ENCODE results near the gene GAPDH. TPM values are rescaled to one million over a fixed set of nuclear protein-coding genes. Genes with fewer than 3 reads are reported as not detected.
"Not testable (repeated sequence)": the region's sequence is repeated elsewhere in the genome, so short reads cannot be mapped to it uniquely, and the experiment has no call there.

GAPDH gene
- total RNA-seq (ENCODE audit: insufficient read depth, low replicate concordance) = 4,076 TPM

DNA sequence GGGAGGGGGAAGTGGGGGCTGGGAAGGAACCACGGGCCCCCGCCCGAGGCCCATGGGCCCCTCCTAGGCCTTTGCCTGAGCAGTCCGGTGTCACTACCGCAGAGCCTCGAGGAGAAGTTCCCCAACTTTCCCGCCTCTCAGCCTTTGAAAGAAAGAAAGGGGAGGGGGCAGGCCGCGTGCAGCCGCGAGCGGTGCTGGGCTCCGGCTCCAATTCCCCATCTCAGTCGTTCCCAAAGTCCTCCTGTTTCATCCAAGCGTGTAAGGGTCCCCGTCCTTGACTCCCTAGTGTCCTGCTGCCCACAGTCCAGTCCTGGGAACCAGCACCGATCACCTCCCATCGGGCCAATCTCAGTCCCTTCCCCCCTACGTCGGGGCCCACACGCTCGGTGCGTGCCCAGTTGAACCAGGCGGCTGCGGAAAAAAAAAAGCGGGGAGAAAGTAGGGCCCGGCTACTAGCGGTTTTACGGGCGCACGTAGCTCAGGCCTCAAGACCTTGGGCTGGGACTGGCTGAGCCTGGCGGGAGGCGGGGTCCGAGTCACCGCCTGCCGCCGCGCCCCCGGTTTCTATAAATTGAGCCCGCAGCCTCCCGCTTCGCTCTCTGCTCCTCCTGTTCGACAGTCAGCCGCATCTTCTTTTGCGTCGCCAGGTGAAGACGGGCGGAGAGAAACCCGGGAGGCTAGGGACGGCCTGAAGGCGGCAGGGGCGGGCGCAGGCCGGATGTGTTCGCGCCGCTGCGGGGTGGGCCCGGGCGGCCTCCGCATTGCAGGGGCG lies at the start of gene GAPDH:
GAPDH (plus strand) TSS at position 595 of the 772 bp plus-strand sequence. CDS start 316 bp downstream, outside the sequence.
- DNase-seq (ENCODE audit: low spot score) = peak; percentile 99

DNA sequence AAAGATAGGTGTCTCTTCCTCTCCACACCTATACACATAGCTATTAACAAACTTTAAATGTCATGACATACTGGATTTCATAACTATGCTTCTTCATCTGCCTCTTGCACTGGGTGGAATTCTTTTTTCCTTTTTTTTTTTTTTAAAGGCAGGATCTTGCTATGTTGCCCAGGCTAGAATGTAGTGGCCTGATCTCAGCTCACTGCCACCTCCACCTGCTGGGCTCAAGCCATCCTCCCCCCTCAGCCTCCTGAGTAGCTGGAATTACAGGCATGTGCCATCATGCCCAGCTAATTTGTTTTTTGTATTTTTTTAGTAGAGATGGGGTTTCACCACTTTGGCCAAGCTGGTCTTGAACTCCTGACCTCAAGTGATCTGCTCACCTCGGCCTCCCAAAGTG lies 46.1 kb upstream of the GAPDH start:
- no peak for DNase-seq (ENCODE audit: low spot score)

DNA sequence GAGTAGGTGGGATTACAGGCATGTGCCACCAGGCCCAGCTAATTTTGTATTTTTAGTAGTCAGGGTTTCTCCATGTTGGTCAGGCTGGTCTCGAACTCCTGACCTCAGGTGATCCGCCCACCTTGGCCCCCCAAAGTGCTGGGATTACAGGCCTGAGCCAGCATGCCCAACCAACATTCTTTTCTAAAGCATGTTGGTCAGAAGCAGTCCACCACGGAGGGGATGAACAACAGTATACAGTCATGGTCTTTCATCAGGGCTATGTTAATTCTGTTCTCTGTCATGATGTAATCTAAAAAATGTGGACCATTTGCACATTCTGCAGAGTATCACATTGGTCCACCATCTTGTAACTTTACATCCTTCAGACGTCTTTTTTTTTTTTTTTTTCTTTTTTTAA lies 44.9 kb upstream of the GAPDH start:
- no peak for DNase-seq (ENCODE audit: low spot score)

DNA sequence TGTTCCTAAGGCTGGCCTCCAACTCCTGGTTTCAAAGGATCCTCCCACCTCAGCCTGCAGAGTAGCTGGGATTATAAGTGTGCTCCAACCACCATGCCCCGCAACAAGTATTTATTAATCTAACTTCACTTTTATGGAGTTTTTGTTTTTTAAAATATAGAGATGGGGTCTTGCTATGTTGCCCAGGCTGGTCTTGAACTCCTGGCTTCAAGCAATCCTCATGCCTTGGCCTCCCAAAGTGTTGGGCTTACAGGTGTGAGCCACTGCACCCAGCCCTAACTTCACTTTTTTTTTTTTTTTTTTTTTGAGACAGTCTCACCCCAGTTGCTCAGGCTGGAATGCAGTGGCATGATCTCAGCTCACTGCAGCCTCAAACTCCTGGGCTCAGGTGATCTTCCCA lies 43.6 kb upstream of the GAPDH start:
- DNase-seq (ENCODE audit: low spot score) = not testable (repeated sequence)

DNA sequence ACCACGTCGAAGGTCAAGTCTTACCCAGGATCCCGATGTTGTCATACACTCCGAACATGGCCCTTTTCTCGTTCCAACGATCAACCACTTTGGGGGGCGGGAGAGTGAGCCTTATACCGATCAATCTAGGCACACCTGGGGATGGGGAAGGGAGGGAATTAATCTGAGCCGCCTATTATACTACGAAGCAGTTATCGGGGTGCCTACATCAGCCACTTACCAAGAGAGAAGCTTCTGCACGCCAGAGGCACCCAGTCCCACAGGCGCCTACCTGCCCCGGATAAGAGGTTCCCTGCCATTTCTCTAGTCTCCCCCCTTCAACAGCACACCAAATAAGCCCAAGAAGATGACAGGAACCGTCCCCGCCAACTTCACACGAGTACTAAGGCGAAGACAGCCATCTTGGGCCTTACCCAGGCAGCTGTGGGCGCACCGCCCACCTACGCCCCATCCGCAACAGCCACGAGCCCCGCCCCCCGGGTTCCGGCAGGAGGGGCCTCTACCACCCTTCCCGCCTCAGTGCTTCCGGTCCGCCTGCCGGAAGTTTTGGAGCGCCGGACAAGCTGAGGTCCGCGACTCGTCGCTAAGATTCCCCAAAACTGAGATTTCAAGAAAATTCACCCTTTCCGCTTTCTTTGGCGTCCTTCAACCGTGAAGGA lies 41.4 kb upstream of the GAPDH start, which contains the start of gene MRPL51:
MRPL51 (minus strand) TSS at position 425 of the 659 bp plus-strand sequence; CDS start at position 299, 126 bp downstream.
- peak; percentile 97 for DNase-seq (ENCODE audit: low spot score)

DNA sequence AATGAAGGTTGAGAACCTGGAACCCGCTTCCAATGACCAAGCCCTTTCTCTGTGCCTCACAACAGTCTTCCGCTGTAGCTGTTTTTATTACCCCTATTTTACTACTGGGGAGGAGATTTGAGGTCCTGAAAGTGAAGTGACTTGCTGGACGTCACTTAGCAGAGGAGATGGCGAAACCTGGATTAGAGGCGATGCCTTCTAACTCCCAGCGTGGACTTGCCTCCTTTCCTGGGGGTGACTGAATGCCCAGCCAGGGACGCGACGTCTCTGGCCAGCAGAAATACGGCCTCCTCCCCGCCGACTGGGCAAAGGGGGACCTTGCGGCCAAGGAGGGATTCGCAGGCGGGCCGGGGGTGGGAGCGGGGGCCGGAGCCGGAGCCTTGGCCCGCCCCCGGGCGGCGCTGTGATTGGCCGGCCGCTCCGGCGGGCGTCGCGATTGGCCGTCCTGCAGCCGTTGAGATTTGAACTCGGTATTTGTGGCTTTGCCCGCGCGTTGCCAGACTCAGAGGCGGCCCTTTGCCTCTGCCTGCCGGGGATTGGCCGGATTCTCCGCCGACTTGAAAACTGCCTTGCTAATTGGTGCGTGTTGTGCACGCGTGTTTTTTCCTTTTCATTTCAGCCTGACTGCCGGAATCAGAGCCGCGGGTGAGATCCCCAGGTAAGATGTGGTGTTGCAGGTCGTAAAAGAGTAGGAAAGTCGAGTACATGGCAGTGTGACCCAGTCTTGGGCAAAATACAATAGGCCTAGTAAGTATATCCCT lies 40.6 kb upstream of the GAPDH start, which contains the start of gene NCAPD2:
NCAPD2 (plus strand) TSS at position 606 of the 761 bp plus-strand sequence. CDS start 997 bp downstream, outside the sequence.
- peak; percentile 98 for DNase-seq (ENCODE audit: low spot score)

DNA sequence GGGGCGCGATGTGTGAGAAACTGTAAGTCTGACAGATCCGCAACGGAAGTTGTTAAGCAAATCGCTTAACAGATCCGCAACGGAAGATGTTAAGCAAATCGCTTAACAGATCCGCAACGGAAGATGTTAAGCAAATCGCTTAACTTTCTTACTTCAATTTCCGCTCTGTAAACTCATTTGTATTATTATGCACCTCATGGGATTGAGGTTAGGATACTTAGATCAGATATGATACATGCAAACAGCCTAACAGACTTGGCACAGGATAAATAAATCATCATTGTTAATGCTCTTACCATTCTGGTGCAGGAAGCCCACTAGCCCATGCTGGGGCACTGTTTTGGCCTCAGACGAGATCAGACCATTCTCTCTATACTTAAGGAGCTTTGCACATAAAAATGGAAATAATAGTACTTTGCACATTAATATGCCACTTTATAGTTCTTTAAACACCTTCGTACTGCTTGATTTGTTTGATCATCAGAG lies 40.0 kb upstream of the GAPDH start:
- peak; percentile 10 for DNase-seq (ENCODE audit: low spot score)

DNA sequence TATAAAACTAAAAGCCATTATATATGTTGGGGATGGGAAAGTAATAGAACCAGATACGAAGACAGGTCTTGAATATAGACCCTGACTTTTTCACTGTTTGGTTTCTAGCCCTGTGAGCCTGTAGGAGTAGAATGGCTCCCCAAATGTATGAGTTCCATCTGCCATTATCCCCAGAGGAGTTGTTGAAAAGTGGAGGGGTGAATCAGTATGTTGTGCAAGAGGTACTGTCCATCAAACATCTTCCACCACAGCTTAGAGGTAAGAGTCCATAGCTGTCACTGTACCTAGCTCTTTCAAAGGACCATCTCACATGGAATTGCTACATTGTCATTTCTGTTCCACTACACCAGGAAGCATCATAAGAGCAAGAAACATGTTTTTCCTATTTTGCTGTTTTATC lies 39.3 kb upstream of the GAPDH start:
- no peak for DNase-seq (ENCODE audit: low spot score)

DNA sequence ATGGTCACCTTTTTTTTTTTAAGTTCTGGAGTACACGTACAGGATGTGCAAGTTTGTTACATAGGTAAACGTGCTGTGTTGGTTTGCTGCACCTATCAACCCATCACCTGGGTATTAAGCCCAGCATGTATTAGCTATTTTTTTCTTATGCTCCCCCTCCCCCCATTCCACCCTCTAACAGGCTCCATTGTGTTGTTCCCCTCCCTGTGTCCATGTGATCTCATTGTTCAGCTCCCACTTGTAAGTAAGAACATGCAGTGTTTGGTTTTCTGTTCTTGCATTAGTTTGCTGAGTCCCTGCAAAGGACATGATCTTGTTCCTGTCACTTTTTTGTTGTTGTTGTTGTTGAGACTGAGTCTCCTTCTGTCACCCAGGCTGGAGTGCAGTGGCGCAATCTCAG lies 37.0 kb upstream of the GAPDH start:
- not testable (repeated sequence) for DNase-seq (ENCODE audit: low spot score)

DNA sequence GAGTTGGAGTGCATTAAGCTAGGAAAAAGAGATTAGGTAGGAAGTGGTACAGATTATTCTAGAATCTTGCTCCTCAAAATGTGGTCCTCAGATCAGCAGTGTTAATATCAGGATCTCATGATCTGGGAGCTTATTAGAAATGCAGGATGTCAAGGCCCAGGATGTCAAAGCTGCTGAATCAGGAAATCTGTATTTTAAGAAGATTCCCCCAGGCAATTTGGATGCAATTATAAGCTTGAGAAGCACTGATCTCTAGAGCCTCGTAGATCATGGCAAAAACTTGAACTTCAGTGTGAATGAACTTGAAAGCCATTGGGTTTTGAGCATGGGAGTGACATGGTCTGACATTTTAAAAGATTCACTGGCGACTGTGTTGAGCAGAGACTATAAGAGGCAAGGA lies 33.9 kb upstream of the GAPDH start:
- DNase-seq (ENCODE audit: low spot score) = no peak

DNA sequence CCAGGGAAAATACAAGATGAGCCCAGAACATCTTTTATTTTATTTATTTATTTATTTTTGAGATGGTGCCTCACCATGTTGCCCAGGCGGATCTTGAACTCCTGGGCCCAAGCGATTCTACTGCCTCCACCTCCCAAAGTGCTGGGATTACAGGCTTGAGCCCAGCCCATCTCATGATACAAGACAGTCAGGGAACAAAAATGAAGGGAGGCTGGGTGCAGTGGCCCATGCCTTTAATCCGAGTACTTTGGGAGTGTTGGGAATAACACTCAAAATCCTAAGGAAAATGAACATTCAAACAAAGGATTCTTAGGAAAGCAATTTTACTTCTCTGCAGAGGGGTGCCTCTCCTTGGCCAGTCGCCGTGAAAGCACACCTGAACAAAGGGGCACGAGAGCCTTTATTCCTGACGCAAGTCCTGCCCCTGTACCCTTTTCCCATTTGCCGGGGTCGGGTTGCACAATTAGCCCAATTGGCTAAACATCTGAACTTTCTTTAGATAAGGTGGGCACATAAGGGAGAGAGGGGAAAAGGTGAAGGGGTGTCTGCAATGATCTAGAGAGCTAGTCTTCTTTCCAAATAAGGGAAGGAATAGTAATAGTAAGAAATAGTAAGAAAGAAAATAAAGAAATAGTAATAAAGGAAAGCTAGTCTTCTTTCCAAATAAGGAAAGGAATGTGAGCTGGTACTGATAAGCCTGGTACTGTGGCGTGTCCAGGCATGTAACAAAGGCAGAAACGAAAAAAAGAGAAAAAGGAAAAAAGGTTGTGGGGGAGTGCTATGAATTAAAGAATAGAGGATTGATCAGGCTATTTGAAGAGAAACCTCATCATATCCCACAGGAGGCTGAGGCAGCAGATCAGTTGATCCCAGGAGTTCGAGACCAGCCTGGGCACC lies 27.0 kb upstream of the GAPDH start:
- peak; percentile 62 for DNase-seq (ENCODE audit: low spot score)

DNA sequence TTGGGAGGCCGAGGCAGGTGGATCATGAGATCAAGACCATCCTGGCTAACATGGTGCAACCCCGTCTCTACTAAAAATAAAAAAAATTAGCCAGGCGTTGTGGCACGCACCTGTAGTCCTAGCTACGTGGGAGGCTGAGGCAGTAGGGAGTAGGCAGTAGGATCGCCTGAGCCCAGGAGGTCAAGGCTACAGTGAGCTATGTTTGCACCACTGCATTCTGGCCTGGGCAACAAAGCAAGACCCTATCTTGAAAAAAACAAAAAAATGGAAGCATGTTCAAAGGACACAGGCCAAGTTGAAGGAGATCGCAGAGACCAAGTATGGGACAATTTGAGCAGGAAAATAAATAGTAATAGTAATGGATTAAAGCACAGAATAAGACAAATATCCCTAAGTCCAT lies 26.2 kb upstream of the GAPDH start:
- DNase-seq (ENCODE audit: low spot score) = no peak

DNA sequence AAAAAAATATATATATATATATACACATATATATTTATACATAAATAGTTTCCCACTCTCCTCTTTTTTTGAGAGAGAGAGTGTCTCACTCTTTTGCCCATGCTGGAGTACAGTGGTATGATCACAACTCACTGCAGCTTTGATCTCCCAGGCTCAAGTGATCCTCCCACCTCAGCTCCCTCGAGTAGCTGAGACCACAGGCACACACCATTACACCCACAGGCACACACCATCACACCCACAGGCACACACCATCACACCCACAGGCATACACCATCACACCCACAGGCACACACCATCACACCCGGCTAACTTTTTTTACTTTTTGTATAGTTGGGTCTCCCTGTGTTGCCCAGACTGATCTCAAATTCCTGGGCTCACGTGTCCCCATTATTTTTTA lies 14.1 kb upstream of the GAPDH start:
- DNase-seq (ENCODE audit: low spot score) = no peak

DNA sequence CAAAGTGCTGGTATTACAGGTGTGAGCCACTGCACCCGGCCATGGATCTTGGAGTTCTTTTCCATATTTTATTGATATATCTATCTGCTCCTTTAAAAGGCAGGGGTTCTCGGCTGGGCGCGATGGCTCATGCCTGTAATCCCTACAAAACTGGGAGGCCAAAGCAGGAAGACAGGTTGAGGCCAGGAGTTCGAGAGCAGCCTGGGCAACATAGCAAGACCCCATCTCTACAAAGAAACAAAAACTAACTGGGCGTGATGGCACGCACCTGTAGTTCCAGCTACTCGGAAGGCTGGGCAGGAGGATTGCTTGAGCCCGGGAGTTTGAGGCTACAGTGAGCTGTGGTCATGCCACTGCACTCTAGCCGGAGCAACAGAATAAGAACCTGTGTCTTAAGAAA lies 12.1 kb upstream of the GAPDH start:
- no peak for DNase-seq (ENCODE audit: low spot score)

DNA sequence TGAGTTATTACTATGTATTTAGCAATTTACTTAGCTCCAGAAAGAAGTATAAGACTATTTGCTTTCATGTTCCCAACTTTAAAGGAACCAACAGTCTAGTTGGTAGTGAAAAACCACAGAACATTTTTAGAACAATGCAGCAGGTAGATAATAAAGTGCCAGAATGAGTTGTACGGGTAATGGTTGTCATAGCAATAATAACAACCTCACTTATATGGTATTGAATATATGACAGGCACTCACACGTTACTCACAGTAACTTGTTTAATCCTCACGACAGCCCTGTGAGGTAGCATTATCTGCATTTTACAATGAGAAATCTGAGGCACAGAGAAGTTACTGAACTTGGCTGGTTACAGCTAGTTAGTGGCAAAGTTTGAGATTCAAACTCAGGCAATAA lies 10.6 kb upstream of the GAPDH start:
- DNase-seq (ENCODE audit: low spot score) = no peak

DNA sequence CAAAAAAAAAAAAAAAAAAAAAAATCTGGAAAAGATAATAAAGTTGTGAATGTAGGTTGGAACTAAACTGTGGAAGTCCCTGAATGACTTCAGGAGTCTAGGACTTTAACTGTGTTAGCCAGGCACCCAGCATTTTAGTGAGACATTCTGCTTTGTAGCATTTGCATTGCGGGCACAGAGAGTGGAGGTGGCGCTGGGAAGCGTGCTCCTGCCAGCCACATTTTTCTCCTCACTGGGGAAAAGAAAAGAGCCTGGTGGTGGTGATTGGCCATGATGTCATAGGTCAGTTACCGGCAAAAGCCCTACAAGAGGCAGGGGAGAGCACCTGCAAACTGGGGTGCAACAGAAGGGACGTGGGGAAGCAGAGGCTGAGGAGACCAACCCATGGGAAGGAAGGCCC lies 9.7 kb upstream of the GAPDH start:
- DNase-seq (ENCODE audit: low spot score) = no peak

DNA sequence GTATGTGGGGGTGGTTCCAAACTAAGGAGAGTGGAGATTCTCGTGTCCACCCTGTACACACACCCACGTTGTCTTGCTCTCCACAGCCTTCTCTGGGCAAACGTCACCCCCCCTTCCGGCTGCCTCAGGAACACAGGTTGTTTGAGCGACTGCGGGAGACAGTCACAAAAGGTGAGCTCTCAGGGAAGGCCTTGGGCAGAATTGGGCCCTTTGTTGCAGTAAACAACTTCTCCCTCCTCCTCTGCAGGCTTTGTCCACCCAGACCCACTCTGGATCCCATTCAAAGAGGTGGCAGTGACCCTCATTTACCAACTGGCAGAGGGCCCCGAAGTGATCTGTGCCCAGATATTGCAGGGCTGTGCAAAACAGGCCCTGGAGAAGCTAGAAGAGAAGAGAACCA lies 8.1 kb upstream of the GAPDH start:
- no peak for DNase-seq (ENCODE audit: low spot score)

DNA sequence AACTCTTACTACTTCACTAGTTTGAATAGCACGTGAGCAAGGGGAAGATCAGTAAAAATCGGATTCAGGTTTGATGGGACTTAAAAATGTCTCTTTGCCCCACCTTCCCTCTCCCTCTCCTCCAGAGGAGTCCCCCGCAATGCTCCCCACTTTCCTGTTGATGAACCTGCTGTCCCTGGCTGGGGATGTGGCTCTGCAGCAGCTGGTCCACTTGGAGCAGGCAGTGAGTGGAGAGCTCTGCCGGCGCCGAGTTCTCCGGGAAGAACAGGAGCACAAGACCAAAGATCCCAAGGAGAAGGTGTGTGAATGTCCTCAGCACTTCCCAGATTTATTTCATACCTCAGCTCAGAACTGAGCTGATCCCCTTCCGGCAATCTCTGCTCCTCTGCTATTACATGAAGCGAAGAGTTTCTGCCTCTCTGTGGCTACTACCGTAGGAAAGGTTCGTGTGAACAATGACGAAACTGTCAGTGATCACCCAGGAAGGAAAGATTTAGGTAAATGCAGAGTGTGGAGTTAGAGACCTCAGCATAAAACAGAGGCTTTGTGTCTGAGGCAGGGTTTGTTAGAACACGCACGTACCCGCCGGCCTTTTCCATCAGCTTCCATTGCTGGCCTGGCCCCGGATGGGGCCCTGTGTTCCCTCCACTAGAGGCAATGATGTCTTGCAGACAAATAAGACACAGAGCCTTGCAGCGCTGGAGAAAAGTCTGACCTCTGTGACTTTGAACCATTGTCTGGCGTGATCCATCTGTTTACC lies 7.4 kb upstream of the GAPDH start:
- DNase-seq (ENCODE audit: low spot score) = peak; percentile 73

DNA sequence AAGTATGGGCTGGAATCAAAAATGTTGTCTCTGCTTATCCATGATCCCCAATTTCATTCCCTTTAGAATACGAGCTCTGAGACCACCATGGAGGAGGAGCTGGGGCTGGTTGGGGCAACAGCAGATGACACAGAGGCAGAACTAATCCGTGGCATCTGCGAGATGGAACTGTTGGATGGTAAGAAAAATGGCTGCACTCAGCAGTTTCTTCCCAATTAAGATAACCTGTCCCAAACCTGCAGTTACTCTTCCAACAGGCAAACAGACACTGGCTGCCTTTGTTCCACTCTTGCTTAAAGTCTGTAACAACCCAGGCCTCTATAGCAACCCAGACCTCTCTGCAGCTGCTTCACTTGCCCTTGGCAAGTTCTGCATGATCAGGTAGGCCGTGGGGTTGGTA lies 6.6 kb upstream of the GAPDH start:
- no peak for DNase-seq (ENCODE audit: low spot score)

DNA sequence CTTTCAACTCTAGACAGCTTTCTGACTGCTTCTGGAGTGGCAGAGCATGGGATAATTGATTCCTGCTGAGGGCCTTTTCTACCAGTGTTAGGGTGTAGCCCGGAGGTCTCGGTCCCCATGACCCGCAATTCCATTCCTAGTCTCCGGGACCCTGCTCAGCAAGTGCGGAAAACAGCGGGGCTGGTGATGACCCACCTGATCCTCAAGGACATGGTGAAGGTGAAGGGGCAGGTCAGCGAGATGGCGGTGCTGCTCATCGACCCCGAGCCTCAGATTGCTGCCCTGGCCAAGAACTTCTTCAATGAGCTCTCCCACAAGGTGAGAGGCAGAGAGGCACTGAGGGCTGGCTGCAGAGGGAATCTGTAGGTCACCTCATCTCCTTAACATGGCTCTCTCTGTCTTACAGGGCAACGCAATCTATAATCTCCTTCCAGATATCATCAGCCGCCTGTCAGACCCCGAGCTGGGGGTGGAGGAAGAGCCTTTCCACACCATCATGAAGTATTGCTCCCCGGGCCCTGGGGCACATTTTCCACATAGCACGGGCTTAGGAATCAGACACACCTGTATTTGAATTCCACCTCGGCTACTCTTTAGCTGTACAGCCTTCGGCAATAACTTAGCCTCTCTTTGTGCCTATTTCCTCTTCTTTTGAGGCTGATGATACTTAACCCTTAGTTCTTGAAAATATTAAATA lies 5.6 kb upstream of the GAPDH start:
- DNase-seq (ENCODE audit: low spot score) = peak; percentile 79

Measured in umbilical cord (tissue), 2 donors.